ENCODE measurements around the gene PRPSAP2. TPM values are rescaled to one million over a fixed set of nuclear protein-coding genes. Genes with fewer than 3 reads are reported as not detected.

The PRPSAP2 gene
- total and polyA plus RNA-seq, 2 donors (not counting 1 experiment from before 2014, with no cell fraction given), result 27.1 to 58.8 TPM

DNA sequence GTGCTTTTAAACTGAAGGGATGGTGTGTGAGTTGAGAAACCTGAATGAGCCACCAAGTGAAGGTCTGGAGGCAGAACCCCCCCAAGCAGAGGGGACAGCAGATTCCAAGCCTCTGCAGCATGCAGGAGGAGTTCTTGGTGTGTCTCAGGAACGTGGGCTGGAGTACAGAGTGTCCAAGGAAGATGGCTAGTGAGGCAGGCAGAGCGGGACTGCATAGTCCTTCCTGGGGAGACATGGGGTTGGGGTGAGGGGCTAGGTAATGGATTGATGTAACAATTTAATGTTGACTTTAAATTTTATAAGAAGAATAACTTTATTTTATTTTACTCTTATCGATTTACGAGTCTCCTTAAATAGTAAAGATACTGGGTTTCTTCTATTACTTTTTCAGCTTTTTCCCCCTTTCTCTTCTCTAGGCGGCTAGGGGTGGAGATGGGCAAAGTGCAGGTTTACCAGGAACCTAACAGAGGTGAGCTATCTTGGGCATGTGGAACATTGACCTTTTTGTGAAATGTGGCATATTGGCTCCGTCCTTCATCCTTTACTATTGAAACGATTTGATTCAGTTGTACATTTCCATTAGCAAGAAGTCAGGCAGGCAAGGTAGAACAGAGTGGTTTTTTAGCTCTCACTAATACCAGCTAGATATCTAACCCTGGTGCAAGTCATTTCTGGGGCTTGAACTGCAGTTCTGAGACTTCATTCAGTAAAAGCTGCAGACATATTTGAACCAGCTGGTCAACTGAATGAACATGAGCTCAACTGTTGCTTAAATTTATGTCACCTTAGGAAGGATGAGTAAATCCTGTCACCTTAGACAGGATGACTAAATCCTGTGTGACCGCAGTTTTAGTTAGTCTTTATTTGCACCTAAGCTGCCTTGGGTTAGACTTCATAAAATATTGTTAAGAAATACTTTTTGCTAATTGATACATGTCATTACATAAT, 9.2 kb downstream of the PRPSAP2 start:
- peaks cover 9% of the 10 kb centered on the region for H4K20me1 ChIP-seq (ENCODE audit: control insufficient read depth, insufficient read depth, low read length, poor library complexity, severe bottlenecking)
- no peak overlapping the region for H3K9ac ChIP-seq (ENCODE audit: low read length)
- no peaks in the 10 kb centered on the region for H3K27me3 ChIP-seq (replicated peaks in 1 of 4; ENCODE audit: control extremely low read depth in 1 of 4, control insufficient read depth in 3 of 4, insufficient read depth in 4 of 4, low read length in 3 of 4)
- H3K79me2 ChIP-seq (ENCODE audit: control insufficient read depth, insufficient read depth, low read length), result peaks cover 38% of the 10 kb centered on the region
- no peak for TF ChIP-seq CTCF (IDR thresholded peaks at IDR 0.05)
- TF ChIP-seq EZH2 (IDR thresholded peaks at IDR 0.05; ENCODE audit: borderline replicate concordance, insufficient read depth, low read depth, low read length, poor library complexity, severe bottlenecking), result no peak
- peaks cover 7 to 42% of the 10 kb centered on the region in 2 experiments for H3K36me3 ChIP-seq (replicated peaks in 1 of 2; ENCODE audit: control extremely low read depth in 1 of 2, control insufficient read depth in 1 of 2, extremely low read depth in 1 of 2, insufficient read depth in 2 of 2, low read length in 1 of 2)
- no peak overlapping the region for H3K27ac Mint-ChIP-seq
- no peak overlapping the region for H2AFZ ChIP-seq (ENCODE audit: insufficient read depth, low read depth, low read length, poor library complexity, severe bottlenecking)
- H3K4me1 Mint-ChIP-seq, result peaks cover 4% of the 10 kb centered on the region
- DNase-seq (no peak), ATAC-seq (ENCODE audit: low read depth) (no peak)
- no peaks in the 10 kb centered on the region for H3K9me3 ChIP-seq (ENCODE audit: control extremely low read depth in 1 of 3, control insufficient read depth in 2 of 3, insufficient read depth in 1 of 3, low read length in 2 of 3)
- intact Hi-C loops (cut with micrococcal nuclease), result no loop called here
- no peak overlapping the region for H3K27ac ChIP-seq (ENCODE audit: low read length in 2 of 2)
- no peaks in the 10 kb centered on the region for H3K9me3 Mint-ChIP-seq (ENCODE audit: insufficient read depth)
- POLR2A ChIA-PET, result no interaction called here
- H3K4me3 Mint-ChIP-seq, result no peak overlapping the region
- 100% methylated on average over 1 of the region's 8 CpGs for WGBS (ENCODE audit: insufficient coverage)
- no peaks in the 10 kb centered on the region for H3K4me1 ChIP-seq (ENCODE audit: control insufficient read depth in 2 of 2, insufficient read depth in 2 of 2, low read length in 2 of 2)
- no peaks in the 10 kb centered on the region for H3K27me3 Mint-ChIP-seq
- no peak overlapping the region for H3K4me2 ChIP-seq (replicated peaks; ENCODE audit: low read depth, low read length, poor library complexity, severe bottlenecking)
- H3K4me3 ChIP-seq (ENCODE audit: control extremely low read depth in 1 of 5, extremely low read depth in 1 of 5, insufficient read depth in 1 of 5, low read depth in 2 of 5, low read length in 4 of 5), result no peak overlapping the region
- CTCF ChIA-PET, result interaction anchor here (0.7 kb wide), 1 partner anchor 543 kb away, joined by 3 read pairs; no protein-coding TSS in a partner anchor

GRCh38 chr17:18877104-18877645, 19.2 kb downstream of the PRPSAP2 start:
- no peak overlapping the region for H2AFZ ChIP-seq (ENCODE audit: insufficient read depth, low read depth, low read length, poor library complexity, severe bottlenecking)
- ATAC-seq (ENCODE audit: low read depth) (no peak), DNase-seq (no peak)
- H3K9me3 Mint-ChIP-seq (ENCODE audit: insufficient read depth), result no peaks in the 10 kb centered on the region
- H3K27me3 ChIP-seq (replicated peaks in 1 of 4; ENCODE audit: control extremely low read depth in 1 of 4, control insufficient read depth in 3 of 4, insufficient read depth in 4 of 4, low read length in 3 of 4), result no peaks in the 10 kb centered on the region
- peaks cover 5% of the 10 kb centered on the region for H4K20me1 ChIP-seq (ENCODE audit: control insufficient read depth, insufficient read depth, low read length, poor library complexity, severe bottlenecking)
- H3K27me3 Mint-ChIP-seq, result no peaks in the 10 kb centered on the region
- 98% methylated on average over 6 of the region's 6 CpGs for WGBS (ENCODE audit: insufficient coverage)
- H3K4me2 ChIP-seq (replicated peaks; ENCODE audit: low read depth, low read length, poor library complexity, severe bottlenecking), result no peak overlapping the region
- H3K9ac ChIP-seq (ENCODE audit: low read length), result no peak overlapping the region
- CTCF ChIA-PET, result interaction anchor here (0.8 kb wide), 1 partner anchor 18 kb away, joined by 3 read pairs; no protein-coding TSS in a partner anchor
- no peaks in the 10 kb centered on the region for H3K4me1 ChIP-seq (ENCODE audit: control insufficient read depth in 2 of 2, insufficient read depth in 2 of 2, low read length in 2 of 2)
- H3K4me3 ChIP-seq (ENCODE audit: control extremely low read depth in 1 of 5, extremely low read depth in 1 of 5, insufficient read depth in 1 of 5, low read depth in 2 of 5, low read length in 4 of 5), result no peak overlapping the region
- TF ChIP-seq EZH2 (IDR thresholded peaks at IDR 0.05; ENCODE audit: borderline replicate concordance, insufficient read depth, low read depth, low read length, poor library complexity, severe bottlenecking) (no peak), CTCF (IDR thresholded peaks at IDR 0.05) (no peak)
- POLR2A ChIA-PET, result no interaction called here
- peaks cover 3 to 67% of the 10 kb centered on the region in 2 experiments for H3K36me3 ChIP-seq (replicated peaks in 1 of 2; ENCODE audit: control extremely low read depth in 1 of 2, control insufficient read depth in 1 of 2, extremely low read depth in 1 of 2, insufficient read depth in 2 of 2, low read length in 1 of 2)
- no peak overlapping the region for H3K4me3 Mint-ChIP-seq
- intact Hi-C loops (cut with micrococcal nuclease), result no loop called here
- no peak overlapping the region for H3K27ac Mint-ChIP-seq
- H3K4me1 Mint-ChIP-seq, result no peaks in the 10 kb centered on the region
- H3K9me3 ChIP-seq (ENCODE audit: control extremely low read depth in 1 of 3, control insufficient read depth in 2 of 3, insufficient read depth in 1 of 3, low read length in 2 of 3), result no peaks in the 10 kb centered on the region
- H3K79me2 ChIP-seq (ENCODE audit: control insufficient read depth, insufficient read depth, low read length), result peaks cover 4% of the 10 kb centered on the region
- no peak overlapping the region for H3K27ac ChIP-seq (ENCODE audit: low read length in 2 of 2)

Data from B cell (primary cell).